GM13976 (cell line): ENCODE measurements around the gene SSRP1.

ENCODE experiments used
- DNase-seq: peaks from one replicate; pipeline ENCODE4 v3.0.0; 2012; ENCODE audit warnings: low spot score
- CTCF ChIP-seq: IDR thresholded peaks from 2 replicates; pipeline ENCODE4 v1.5.1; 2012; ENCODE audit warnings: borderline replicate concordance, mild to moderate bottlenecking; ENCODE audit not compliant: insufficient read depth; ENCODE audit errors: extremely low read depth, missing control alignments, control extremely low read depth
- in situ Hi-C: fragments of 300-500 bp; cut with MboI; formaldehyde crosslinking; loops from one replicate; pipeline ENCODE4 v1.12.0; 2022; ENCODE audit warnings: low sequenced_read_pairs, mixed read lengths, inconsistent platforms; ENCODE audit not compliant: unreplicated experiment

SSRP1 gene

GRCh38 chr11:57321388-57322255, 14.1 kb downstream of the SSRP1 start:
- in situ Hi-C loops: no loop called here
- no peak for DNase-seq
- TF ChIP-seq CTCF: no peak

- TF ChIP-seq CTCF: no peak
- DNase-seq: no peak
- in situ Hi-C loops: no loop called here
These were observed 14.8 kb downstream of the SSRP1 start for GRCh38 chr11:57320719-57321387.

GRCh38 chr11:57320067-57320718, 15.5 kb downstream of the SSRP1 start:
- in situ Hi-C loops: no loop called here
- DNase-seq: no peak
- no peak for TF ChIP-seq CTCF

GRCh38 chr11:57318178-57318577, 17.5 kb downstream of the SSRP1 start:
- TF ChIP-seq CTCF: no peak
- no peak for DNase-seq
- in situ Hi-C loops: no loop called here

GRCh38 chr11:57316017-57316416, 19.7 kb downstream of the SSRP1 start:
- DNase-seq: no peak
- TF ChIP-seq CTCF: no peak
- in situ Hi-C loops: no loop called here

GRCh38 chr11:57315491-57315890, 20.2 kb downstream of the SSRP1 start:
- no peak for TF ChIP-seq CTCF
- no peak for DNase-seq
- in situ Hi-C loops: no loop called here
